HEK293 (cell line): ENCODE data around the gene MKRN2.

ENCODE experiments used
- CTCF ChIA-PET: fragments of 350-600 bp; formaldehyde crosslinking; extraction: SDS; loops from one replicate; lab custom pipeline; 2021; ENCODE audit warnings: antibody characterized with exemption; lab: Yijun Ruan, JAX
- POLR2A ChIA-PET: fragments of 300-600 bp; formaldehyde crosslinking; extraction: SDS; loops from one replicate; lab custom pipeline; 2020; ENCODE audit warnings: antibody characterized with exemption, inconsistent platforms; lab: Yijun Ruan, JAX
- H3K27ac ChIP-seq: fragments of 200-500 bp; sonication (Bioruptor generic); 2 replicates; pipeline ENCODE4 v1.5.1; 2014; ENCODE audit warnings: low read depth, low read length, control low read depth, inconsistent platforms; ENCODE audit errors: extremely low read depth
- H3K36me3 ChIP-seq, 2 experiments: fragments of 200-500 bp in 1 of 2; sonication (Bioruptor generic) in 1 of 2; 1 replicate in 1 of 2; 2 replicates in 1 of 2; pipeline ENCODE4 v1.5.1; 2014 to 2017; ENCODE audit warnings: inconsistent platforms in 2 of 2, low read length in 2 of 2; ENCODE audit not compliant: control insufficient read depth in 2 of 2, insufficient read depth in 1 of 2
- H3K4me1 ChIP-seq: fragments of 200-500 bp; sonication (Bioruptor generic); 2 replicates; pipeline ENCODE4 v1.5.1; 2014; ENCODE audit warnings: mild to moderate bottlenecking, low read length, inconsistent platforms; ENCODE audit not compliant: control insufficient read depth, insufficient read depth
- H3K4me3 ChIP-seq: 2 replicates; pipeline ENCODE4 v1.5.1; 2011; ENCODE audit warnings: low read depth, mild to moderate bottlenecking, control low read depth, low read length, moderate library complexity
- H3K9me3 ChIP-seq: fragments of 200-500 bp; sonication (Bioruptor generic); 2 replicates; pipeline ENCODE4 v1.5.1; 2014; ENCODE audit warnings: low read depth, low read length, inconsistent platforms; ENCODE audit not compliant: control insufficient read depth, insufficient read depth
- GLIS2 ChIP-seq: fragments of 450-650 bp; formaldehyde crosslinking; IDR thresholded peaks from 2 replicates; pipeline ENCODE4 v1.5.1; 2016; ENCODE audit warnings: missing biosample characterization, missing genetic modification characterization
- HOXA7 ChIP-seq: sonication (generic); formaldehyde crosslinking; IDR thresholded peaks from 2 replicates; pipeline ENCODE4 v1.8.1; 2022; ENCODE audit warnings: missing genetic modification reagents, borderline replicate concordance
- MEIS1 ChIP-seq: sonication (generic); formaldehyde crosslinking; IDR thresholded peaks from 2 replicates; pipeline ENCODE4 v1.8.1; 2022; ENCODE audit warnings: missing genetic modification reagents, mild to moderate bottlenecking, borderline replicate concordance
- PRDM1 ChIP-seq: fragments of 450-650 bp; formaldehyde crosslinking; IDR thresholded peaks from 2 replicates; pipeline ENCODE4; 2016; ENCODE audit warnings: missing biosample characterization, missing genetic modification characterization
- SCRT1 ChIP-seq: fragments of 450-650 bp; formaldehyde crosslinking; IDR thresholded peaks from 2 replicates; pipeline ENCODE4 v1.5.1; 2016; ENCODE audit warnings: missing biosample characterization, missing genetic modification characterization, borderline replicate concordance
- SCRT2 ChIP-seq: fragments of 450-650 bp; formaldehyde crosslinking; IDR thresholded peaks from 2 replicates; pipeline ENCODE4 v1.5.1; 2016; ENCODE audit warnings: missing biosample characterization, missing genetic modification characterization
- SP7 ChIP-seq: fragments of 450-650 bp; formaldehyde crosslinking; IDR thresholded peaks from 2 replicates; pipeline ENCODE4 v1.5.1; 2016; ENCODE audit warnings: missing biosample characterization, missing genetic modification characterization
- ZBTB17 ChIP-seq: fragments of 450-650 bp; formaldehyde crosslinking; IDR thresholded peaks from 2 replicates; pipeline ENCODE4 v1.5.1; 2016; ENCODE audit warnings: missing biosample characterization, missing genetic modification characterization
- ZBTB7A ChIP-seq: fragments of 450-650 bp; formaldehyde crosslinking; IDR thresholded peaks from 2 replicates; pipeline ENCODE4 v1.5.1; 2016; ENCODE audit warnings: low read depth, missing biosample characterization, missing genetic modification characterization
- ZFHX2 ChIP-seq: fragments of 450-650 bp; formaldehyde crosslinking; conservative IDR thresholded peaks from 2 replicates; pipeline ENCODE4 v1.5.1; 2016; ENCODE audit warnings: missing biosample characterization, missing genetic modification characterization
- ZFP37 ChIP-seq: fragments of 450-650 bp; formaldehyde crosslinking; IDR thresholded peaks from 2 replicates; pipeline ENCODE4 v1.5.1; 2016; ENCODE audit warnings: missing biosample characterization, missing genetic modification characterization
- ZNF19 ChIP-seq: fragments of 450-650 bp; formaldehyde crosslinking; IDR thresholded peaks from 2 replicates; pipeline ENCODE4; 2016; ENCODE audit warnings: missing biosample characterization, missing genetic modification characterization, low read depth
- ZNF280C ChIP-seq: fragments of 450-650 bp; formaldehyde crosslinking; IDR thresholded peaks from 2 replicates; pipeline ENCODE4 v1.5.1; 2016; ENCODE audit warnings: missing biosample characterization, missing genetic modification characterization
- ZNF335 ChIP-seq: fragments of 450-650 bp; formaldehyde crosslinking; conservative IDR thresholded peaks from 2 replicates; pipeline ENCODE4 v1.5.1; 2016; ENCODE audit warnings: missing biosample characterization, missing genetic modification characterization
- ZNF501 ChIP-seq: fragments of 450-650 bp; formaldehyde crosslinking; IDR thresholded peaks from 2 replicates; pipeline ENCODE4 v1.5.1; 2016; ENCODE audit warnings: missing biosample characterization, missing genetic modification characterization
- ZNF544 ChIP-seq: fragments of 450-650 bp; formaldehyde crosslinking; IDR thresholded peaks from 2 replicates; pipeline ENCODE4 v1.5.0; 2017; ENCODE audit warnings: missing biosample characterization, missing genetic modification characterization
- ZNF776 ChIP-seq: fragments of 450-650 bp; formaldehyde crosslinking; IDR thresholded peaks from 2 replicates; pipeline ENCODE4 v1.5.0; 2017; ENCODE audit warnings: missing biosample characterization, missing genetic modification characterization, borderline replicate concordance
- ZNF792 ChIP-seq: fragments of 450-650 bp; formaldehyde crosslinking; IDR thresholded peaks from 2 replicates; pipeline ENCODE4 v1.5.1; 2016; ENCODE audit warnings: missing biosample characterization, missing genetic modification characterization

The MKRN2 gene

GRCh38 chr3:12588039-12589009 lies 31.4 kb downstream of the MKRN2 start:
- Histone ChIP-seq H3K4me1 (no peaks in the 10 kb centered on the region), H3K4me3 (no peak overlapping the region), H3K36me3 (peaks cover 57 to 91% of the 10 kb centered on the region in 2 experiments), H3K9me3 (no peaks in the 10 kb centered on the region), H3K27ac (no peak overlapping the region)
- TF ChIP-seq ZFP37 (tag by site-specific recombination): no peak
- no peak for TF ChIP-seq ZBTB7A (tag by site-specific recombination)
- peak; percentile 74 for TF ChIP-seq PRDM1
- TF ChIP-seq ZNF792 (tag by site-specific recombination): no peak
- no peak for TF ChIP-seq ZNF335
- 0 out of 2 replicates have a peak, but pooled peaks have one; percentile 33 for TF ChIP-seq ZFHX2 (tag by site-specific recombination)
- no peak for TF ChIP-seq ZNF19 (tag by site-specific recombination)
- TF ChIP-seq SP7 (tag by site-specific recombination): peak; percentile 90
- peak; percentile 64 for TF ChIP-seq SCRT2 (tag by site-specific recombination)
- TF ChIP-seq ZNF776: no peak
- TF ChIP-seq ZNF501 (tag by site-specific recombination): no peak
- TF ChIP-seq GLIS2 (tag by site-specific recombination): 0 out of 2 replicates have a peak, but pooled peaks have one; percentile 14
- peak; percentile 53; the same call in 1 of the 2 replicates for TF ChIP-seq SCRT1
- ChIA-PET POLR2A (no interaction called here), CTCF (interaction anchor here (1.1 kb wide), 1 partner anchor 26 kb away, joined by 4 read pairs; no protein-coding TSS in a partner anchor)

GRCh38 chr3:12590096-12590495 lies 33.2 kb downstream of the MKRN2 start:
- H3K27ac ChIP-seq: no peak overlapping the region
- CTCF ChIA-PET: interaction anchor here (0.5 to 1.1 kb wide), 3 partner anchors 28 to 130 kb away, joined by 3 to 4 read pairs (median 4); no protein-coding TSS in a partner anchor
- no peaks in the 10 kb centered on the region for H3K9me3 ChIP-seq
- POLR2A ChIA-PET: no interaction called here
- TF ChIP-seq ZNF544 (tag by site-specific recombination): no peak
- no peak for TF ChIP-seq ZBTB17 (tag by site-specific recombination)
- no peak for TF ChIP-seq ZNF280C
- TF ChIP-seq MEIS1 (CRISPR knock-in tag): no peak
- no peak for TF ChIP-seq HOXA7
- H3K36me3 ChIP-seq: peaks cover 74 to 91% of the 10 kb centered on the region in 2 experiments
- H3K4me1 ChIP-seq: no peaks in the 10 kb centered on the region
- H3K4me3 ChIP-seq: no peak overlapping the region

- Histone ChIP-seq H3K9me3 (no peaks in the 10 kb centered on the region), H3K4me3 (no peak overlapping the region), H3K27ac (no peak overlapping the region)
- ChIA-PET POLR2A (no interaction called here), CTCF (no interaction called here)
- no peak for TF ChIP-seq SP7 (tag by site-specific recombination)
- TF ChIP-seq, all 188 proteins: peak for 0
- H3K4me1 ChIP-seq: no peaks in the 10 kb centered on the region
- peaks cover 77 to 89% of the 10 kb centered on the region in 2 experiments for H3K36me3 ChIP-seq
Measured at GRCh38 chr3:12591456-12591855, 34.6 kb downstream of the MKRN2 start.
